AG04449 (cell line): ENCODE results near the gene PDGFD.

Source experiments
- CTCF ChIA-PET: fragments of 350-600 bp; formaldehyde crosslinking; extraction: SDS; loops from one replicate; lab custom pipeline; 2021; ENCODE audit warnings: antibody characterized with exemption; lab: Yijun Ruan, JAX
- POLR2A ChIA-PET: fragments of 400-600, 350-600 bp; formaldehyde crosslinking; extraction: SDS; loops from one replicate; lab custom pipeline; 2020; ENCODE audit warnings: antibody characterized with exemption, inconsistent platforms; lab: Yijun Ruan, JAX
- DNase-seq: peaks from one replicate; pipeline ENCODE4 v3.0.0-alpha.2; 2010; ENCODE audit warnings: low read depth, low spot score
- H3K4me3 ChIP-seq: 2 replicates; pipeline ENCODE4 v1.5.1; 2011; ENCODE audit warnings: low read depth, mild to moderate bottlenecking, control low read depth, low read length
- TF ChIP-seq, protein P1 (sequence below): IDR thresholded peaks from one replicate; pipeline ENCODE4 v1.5.1; 2011; ENCODE audit warnings: mild to moderate bottlenecking, moderate library complexity, low read length, control low read depth, inconsistent platforms; ENCODE audit not compliant: insufficient read depth; ENCODE audit errors: missing control alignments

The PDGFD gene

DNA sequence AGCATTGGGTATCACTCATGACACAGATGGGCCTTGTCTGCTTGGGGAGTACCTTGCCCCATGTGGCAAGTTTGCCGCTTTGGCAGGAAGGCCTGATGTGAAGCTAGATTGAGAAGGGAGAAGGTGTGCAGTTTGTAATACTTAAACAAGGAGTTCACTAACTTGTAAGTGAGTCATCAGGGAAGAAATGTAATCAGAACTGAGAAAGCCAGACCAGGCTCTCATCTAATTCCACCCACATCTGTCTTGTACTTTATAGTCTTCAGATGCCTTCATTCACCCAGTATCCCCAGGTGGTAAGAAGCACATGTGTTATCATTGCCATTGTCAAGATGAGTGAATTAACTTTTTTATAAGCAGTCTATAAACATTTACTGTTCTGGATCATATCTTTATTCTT lies 243.5 kb downstream of the PDGFD start:
- TF ChIP-seq, protein P1, sequence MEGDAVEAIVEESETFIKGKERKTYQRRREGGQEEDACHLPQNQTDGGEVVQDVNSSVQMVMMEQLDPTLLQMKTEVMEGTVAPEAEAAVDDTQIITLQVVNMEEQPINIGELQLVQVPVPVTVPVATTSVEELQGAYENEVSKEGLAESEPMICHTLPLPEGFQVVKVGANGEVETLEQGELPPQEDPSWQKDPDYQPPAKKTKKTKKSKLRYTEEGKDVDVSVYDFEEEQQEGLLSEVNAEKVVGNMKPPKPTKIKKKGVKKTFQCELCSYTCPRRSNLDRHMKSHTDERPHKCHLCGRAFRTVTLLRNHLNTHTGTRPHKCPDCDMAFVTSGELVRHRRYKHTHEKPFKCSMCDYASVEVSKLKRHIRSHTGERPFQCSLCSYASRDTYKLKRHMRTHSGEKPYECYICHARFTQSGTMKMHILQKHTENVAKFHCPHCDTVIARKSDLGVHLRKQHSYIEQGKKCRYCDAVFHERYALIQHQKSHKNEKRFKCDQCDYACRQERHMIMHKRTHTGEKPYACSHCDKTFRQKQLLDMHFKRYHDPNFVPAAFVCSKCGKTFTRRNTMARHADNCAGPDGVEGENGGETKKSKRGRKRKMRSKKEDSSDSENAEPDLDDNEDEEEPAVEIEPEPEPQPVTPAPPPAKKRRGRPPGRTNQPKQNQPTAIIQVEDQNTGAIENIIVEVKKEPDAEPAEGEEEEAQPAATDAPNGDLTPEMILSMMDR = no peak
- CTCF ChIA-PET = interaction anchor here (2.2 kb wide), 1 partner anchor 238 kb away, joined by 7 read pairs; no protein-coding TSS in a partner anchor
- POLR2A ChIA-PET = no interaction called here
- no peak for DNase-seq
- no peak overlapping the region for H3K4me3 ChIP-seq

DNA sequence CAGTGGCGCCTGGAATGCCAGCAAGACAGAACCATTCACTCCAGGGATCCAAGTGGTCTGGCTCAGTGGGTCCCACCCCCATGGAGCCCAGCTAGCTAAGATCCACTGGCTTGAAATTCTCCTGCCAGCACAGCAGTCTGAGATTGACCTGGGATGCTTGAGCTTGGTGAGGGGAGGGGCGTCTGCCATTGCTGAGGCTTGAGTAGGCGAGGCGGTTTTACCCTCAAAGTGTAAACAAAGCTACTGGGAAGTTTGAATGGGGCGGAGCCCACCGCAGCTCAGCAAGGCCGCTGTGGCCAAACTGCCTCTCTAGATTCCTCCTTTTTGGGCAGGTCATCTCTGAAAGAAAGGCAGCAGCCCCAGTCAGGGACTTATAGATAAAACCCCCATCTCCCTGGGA lies 253.2 kb downstream of the PDGFD start:
- POLR2A ChIA-PET = no interaction called here
- TF ChIP-seq, protein P1 = no peak
- DNase-seq = no peak
- CTCF ChIA-PET = interaction anchor here (2.0 kb wide), 1 partner anchor 228 kb away, joined by 6 read pairs; no protein-coding TSS in a partner anchor
- no peak overlapping the region for H3K4me3 ChIP-seq

DNA sequence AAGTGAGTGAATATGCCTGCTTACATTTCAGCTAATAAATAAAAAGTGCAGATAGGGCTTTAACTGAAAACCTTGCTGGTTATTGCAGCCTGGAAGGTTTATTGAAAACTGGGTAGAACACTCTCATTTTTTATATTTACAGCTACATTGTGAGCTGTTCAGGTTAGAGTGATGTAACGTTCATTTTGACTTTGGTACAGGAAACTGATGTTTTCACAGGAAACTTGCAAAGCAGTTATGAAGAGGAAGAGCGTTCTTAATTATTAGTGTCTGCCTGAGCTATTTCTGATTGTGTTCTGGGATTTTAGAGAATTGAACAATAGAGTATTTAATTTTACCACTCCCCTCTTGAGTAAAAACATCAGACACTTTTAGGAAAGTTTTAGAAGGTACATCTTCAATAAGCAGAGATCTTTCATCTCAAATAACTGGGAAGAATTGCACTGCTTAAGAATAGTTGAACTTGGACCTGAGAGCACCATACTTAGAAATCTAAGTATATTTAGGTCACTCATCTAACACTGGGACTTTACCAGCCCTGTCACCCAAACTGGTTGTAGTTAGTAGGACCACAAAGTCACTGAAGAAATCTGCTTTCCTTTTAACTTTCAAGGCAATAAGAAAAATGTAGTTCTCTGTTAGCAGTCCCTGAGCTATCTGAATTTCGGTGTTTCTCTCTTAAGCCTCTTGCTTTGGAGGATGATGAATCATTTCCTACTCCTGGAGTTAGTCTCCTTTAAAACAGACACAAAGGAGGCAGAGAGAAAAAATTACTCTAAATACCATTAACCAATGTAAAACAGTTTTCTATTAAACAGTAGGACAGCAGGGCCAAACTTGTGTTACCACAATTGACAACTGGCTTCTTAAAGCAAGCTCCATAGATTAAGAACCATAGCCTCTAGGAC lies 256.1 kb downstream of the PDGFD start:
- ChIA-PET POLR2A (interaction anchor here (0.6 kb wide), 1 partner anchor 226 kb away, joined by 3 read pairs; no protein-coding TSS in a partner anchor), CTCF (interaction anchor here (0.8 to 1.4 kb wide), 2 partner anchors 9 to 225 kb away, joined by 3 to 4 read pairs; no protein-coding TSS in a partner anchor)
- no peak overlapping the region for H3K4me3 ChIP-seq
- DNase-seq = no peak
- TF ChIP-seq, protein P1 = no peak

DNA sequence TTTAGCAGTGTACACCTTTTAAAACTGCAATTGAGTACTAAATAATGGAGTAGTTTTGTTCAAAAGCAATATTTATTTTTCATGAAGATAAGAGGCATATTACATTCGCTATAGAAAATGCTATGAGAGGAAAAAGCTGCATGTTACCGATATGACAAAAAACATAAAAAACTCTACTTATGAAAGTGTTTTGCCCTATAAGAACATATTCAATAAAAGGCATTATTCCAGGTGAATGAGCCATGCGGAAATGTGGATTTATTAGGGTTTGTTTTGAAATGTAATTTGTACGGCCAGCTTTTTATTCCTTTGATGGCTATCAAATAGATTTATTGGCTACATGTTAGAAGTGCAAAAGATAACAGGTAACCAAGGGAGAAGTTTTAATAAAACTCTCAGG lies 256.8 kb downstream of the PDGFD start:
- no peak for DNase-seq
- TF ChIP-seq, protein P1 = no peak
- ChIA-PET POLR2A (no interaction called here), CTCF (interaction anchor here (0.8 to 1.4 kb wide), 2 partner anchors 9 to 224 kb away, joined by 3 to 4 read pairs; no protein-coding TSS in a partner anchor)
- H3K4me3 ChIP-seq = no peak overlapping the region

DNA sequence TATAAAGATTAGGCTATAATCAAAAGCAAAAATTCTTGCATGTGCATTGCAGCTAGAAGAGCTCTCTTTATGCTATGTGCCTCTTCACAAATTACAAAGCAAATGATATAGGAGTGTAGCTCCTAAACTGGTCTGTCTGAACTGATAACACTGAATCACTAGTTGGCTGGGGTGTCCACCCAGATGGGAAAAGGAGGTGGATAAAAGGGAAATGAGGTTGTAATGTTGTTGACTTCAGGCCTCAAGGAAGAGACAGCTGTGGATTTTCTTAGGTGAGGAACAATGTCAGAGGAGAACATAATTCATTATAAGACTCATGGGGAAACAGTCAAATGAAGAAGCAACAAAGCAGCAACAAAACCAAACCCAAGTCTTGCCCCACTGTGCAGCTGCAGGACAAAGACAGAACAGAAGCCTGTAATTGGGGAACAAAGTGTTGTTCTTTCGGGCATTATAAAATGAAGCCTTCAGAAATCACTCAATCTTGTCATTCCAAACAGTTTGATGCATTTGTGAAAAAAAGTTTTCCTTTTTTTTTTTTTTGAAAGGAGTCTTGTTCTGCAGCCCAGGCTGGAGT lies 257.6 kb downstream of the PDGFD start:
- TF ChIP-seq, protein P1 = no peak
- no peak overlapping the region for H3K4me3 ChIP-seq
- DNase-seq = no peak
- CTCF ChIA-PET = interaction anchor here (0.7 to 1.3 kb wide), 3 partner anchors 17 to 224 kb away, joined by 3 to 5 read pairs (median 3); no protein-coding TSS in a partner anchor
- POLR2A ChIA-PET = no interaction called here

DNA sequence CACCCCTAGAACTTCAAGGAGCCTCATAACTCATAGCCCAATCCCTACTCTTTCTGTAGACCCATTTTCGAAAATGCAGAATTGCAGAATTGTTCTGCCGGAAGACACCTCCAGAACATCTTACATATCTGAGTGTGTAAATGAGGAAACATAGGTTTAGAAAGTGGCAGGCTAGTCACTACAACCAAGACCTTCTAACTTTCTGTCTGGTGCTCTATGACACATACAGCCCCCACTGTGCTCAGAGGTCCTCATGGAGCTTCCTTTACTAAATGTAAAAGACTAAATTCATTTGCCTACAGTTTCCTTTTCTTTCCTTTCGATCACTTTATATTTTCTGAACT lies 259.7 kb downstream of the PDGFD start:
- DNase-seq = no peak
- ChIA-PET POLR2A (no interaction called here), CTCF (no interaction called here)
- TF ChIP-seq, protein P1 = no peak
- no peak overlapping the region for H3K4me3 ChIP-seq
